Large intestine (tissue), 3 donors: Measurements from ENCODE around the gene ZNF581. TPM values are rescaled to one million over a fixed set of nuclear protein-coding genes. Genes with fewer than 3 reads are reported as not detected.

ENCODE experiments used
- DNase-seq, 2 donors: peaks; one replicate each; pipeline versions ENCODE4 v3.0.0 to v3.0.0-alpha.2; 2013
- H3K27ac ChIP-seq: one replicate; pipeline ENCODE4 v1.5.1; 2013; ENCODE audit warnings: low read length
- H3K27me3 ChIP-seq: 2 replicates; pipeline ENCODE4 v1.6.1; 2013; ENCODE audit warnings: low read length; ENCODE audit not compliant: control insufficient read depth, insufficient read depth
- H3K36me3 ChIP-seq: 2 replicates; pipeline ENCODE4 v1.6.1; 2013; ENCODE audit warnings: low read length; ENCODE audit not compliant: control insufficient read depth, insufficient read depth
- H3K4me1 ChIP-seq: one replicate; pipeline ENCODE4 v1.6.1; 2013; ENCODE audit warnings: low read length; ENCODE audit not compliant: control insufficient read depth, insufficient read depth
- H3K4me3 ChIP-seq: one replicate; pipeline ENCODE4 v1.5.1; 2013; ENCODE audit warnings: low read length
- H3K9me3 ChIP-seq: one replicate; pipeline ENCODE4 v1.6.1; 2013; ENCODE audit warnings: mild to moderate bottlenecking, low read depth, low read length, moderate library complexity; ENCODE audit not compliant: control insufficient read depth
- WGBS: methylation state at CpG from one replicate; pipeline ENCODE4 v1.1.5; 2013; ENCODE audit warnings: low lambda C conversion rate; ENCODE audit not compliant: insufficient coverage; 5-methylcytosine and 5-hydroxymethylcytosine counted together
- polyA plus RNA-seq: library from polyadenylated mRNA; unstranded; fragments of 120-200 nt; gene quantifications from one replicate; pipeline ENCODE4 v1.2.1, GENCODE V29; 2013

The ZNF581 gene
- polyA plus RNA-seq, 1 donor = 29.1 TPM

DNA sequence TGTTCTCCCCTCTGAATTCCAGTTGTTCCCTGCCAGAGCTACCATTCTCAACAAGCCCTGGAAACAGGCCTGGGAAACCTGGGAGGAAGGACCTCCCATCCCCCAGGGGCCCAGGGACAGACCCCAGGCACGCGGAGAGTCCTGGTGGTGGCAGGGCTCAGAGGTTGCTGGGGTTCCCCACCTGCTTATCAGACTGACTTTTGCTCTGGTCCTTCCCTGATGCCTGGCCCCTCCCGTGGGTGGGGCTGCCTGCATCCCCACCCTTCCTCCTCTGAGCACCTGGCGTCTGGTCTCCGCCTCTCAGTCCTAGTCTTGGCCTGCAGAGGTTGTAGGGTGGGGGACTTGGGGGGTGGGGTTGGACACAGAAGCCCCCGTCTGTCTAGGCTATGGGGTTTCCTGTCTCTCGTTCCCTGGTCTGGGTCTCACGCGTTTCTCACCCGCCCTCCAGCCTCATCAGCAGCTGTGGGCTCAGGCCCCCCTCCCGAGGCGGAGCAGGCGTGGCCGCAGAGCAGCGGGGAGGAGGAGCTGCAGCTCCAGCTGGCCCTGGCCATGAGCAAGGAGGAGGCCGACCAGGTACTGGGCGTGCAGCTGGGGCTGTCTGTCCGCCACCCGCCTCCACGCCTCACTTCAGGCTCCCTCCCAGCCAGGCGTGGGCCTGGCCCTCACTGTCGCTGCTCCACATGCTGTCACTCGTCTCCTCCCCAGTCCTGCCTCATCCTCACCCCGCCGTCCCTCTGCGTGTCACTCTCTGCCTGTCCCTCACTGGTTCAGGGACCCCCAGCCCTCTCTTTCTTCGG lies 45.2 kb downstream of the ZNF581 start:
- no CpG with 5 or more reads among the region's 27 CpGs for WGBS
- Histone ChIP-seq H3K36me3 (peaks cover 68% of the 10 kb centered on the region), H3K4me3 (no peak overlapping the region), H3K27ac (peak overlapping the region; percentile 95), H3K9me3 (peaks cover 4% of the 10 kb centered on the region), H3K27me3 (no peaks in the 10 kb centered on the region), H3K4me1 (peaks cover 64% of the 10 kb centered on the region)
- DNase-seq = peak; percentile 97 to 98

DNA sequence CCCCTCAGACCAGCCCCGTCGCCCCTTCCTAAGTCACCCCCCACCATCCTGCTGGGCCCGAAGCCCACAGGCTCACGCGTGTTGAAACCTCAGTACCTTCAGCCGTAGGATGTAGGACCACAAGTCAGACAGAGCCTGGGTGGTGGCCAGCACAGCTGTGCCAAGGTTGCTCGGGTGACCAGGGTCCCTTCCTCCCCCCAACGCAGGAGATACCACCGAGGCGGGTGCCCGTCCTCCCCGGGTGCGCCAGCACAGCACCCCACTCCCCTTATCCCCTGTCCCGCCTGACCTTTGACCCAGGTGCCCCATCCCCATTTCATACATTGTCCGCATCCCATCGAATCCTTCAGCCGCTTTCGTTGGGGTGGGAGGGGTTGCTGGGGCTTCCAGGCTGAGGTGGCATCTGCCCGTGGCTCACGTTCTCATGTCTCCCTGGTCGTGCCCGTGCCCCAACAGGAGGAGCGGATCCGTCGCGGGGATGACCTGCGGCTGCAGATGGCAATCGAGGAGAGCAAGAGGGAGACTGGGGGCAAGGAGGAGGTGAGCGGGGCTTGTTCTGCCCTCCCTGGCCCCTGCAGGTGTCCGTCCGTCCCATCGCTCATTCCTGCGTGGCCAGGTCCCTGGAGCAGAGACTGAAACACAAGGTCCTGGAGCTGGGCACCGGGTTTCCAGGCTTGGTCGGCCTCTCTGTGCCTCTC lies 46.1 kb downstream of the ZNF581 start:
- peaks cover 59% of the 10 kb centered on the region for H3K4me1 ChIP-seq
- WGBS = no CpG with 5 or more reads among the region's 35 CpGs

DNA sequence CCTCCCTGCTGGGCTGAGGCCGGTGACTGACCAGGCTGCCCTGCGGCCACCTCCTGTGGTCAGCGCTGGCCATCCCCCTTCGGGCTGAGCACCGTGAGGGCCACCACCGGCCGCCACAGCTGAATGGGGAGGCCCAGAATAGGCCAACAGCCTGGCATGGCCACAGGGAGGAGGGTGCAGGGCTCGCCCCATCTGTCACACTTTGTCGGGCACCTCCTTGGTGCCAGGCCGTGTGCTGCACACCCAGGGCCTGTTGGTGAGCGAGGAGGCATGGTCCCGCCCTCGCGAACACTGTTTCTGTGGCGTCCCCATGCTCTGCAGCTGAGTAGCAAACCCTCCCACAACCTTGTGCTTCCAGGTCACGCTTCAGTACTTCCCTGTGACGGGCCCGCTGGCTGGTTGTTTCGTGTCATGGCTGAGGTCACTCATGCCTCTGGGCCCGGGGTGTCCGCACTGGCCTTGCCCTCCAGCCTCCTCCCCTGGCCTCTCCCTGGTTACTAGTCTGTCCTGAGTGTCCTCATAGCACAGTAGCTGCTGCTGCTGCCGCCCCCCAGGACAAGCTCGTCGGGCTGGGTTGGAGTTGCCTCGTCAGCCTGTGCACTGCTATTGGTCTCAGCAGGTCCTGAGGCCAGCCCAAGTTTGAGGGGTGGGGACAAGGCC lies 46.8 kb downstream of the ZNF581 start:
- Histone ChIP-seq H3K27ac (no peak overlapping the region), H3K9me3 (peaks cover 4% of the 10 kb centered on the region), H3K36me3 (peaks cover 79% of the 10 kb centered on the region), H3K27me3 (no peaks in the 10 kb centered on the region), H3K4me1 (peaks cover 52% of the 10 kb centered on the region), H3K4me3 (no peak overlapping the region)
- DNase-seq = no peak
- WGBS = no CpG with 5 or more reads among the region's 25 CpGs

More for the DNA sequence above, 46.1 kb downstream of the ZNF581 start:
- peaks cover 77% of the 10 kb centered on the region for H3K36me3 ChIP-seq
- peak overlapping the region; percentile 95 for H3K27ac ChIP-seq
- H3K9me3 ChIP-seq = peaks cover 4% of the 10 kb centered on the region
- no peak overlapping the region for H3K4me3 ChIP-seq
- no peak for DNase-seq
- no peaks in the 10 kb centered on the region for H3K27me3 ChIP-seq

DNA sequence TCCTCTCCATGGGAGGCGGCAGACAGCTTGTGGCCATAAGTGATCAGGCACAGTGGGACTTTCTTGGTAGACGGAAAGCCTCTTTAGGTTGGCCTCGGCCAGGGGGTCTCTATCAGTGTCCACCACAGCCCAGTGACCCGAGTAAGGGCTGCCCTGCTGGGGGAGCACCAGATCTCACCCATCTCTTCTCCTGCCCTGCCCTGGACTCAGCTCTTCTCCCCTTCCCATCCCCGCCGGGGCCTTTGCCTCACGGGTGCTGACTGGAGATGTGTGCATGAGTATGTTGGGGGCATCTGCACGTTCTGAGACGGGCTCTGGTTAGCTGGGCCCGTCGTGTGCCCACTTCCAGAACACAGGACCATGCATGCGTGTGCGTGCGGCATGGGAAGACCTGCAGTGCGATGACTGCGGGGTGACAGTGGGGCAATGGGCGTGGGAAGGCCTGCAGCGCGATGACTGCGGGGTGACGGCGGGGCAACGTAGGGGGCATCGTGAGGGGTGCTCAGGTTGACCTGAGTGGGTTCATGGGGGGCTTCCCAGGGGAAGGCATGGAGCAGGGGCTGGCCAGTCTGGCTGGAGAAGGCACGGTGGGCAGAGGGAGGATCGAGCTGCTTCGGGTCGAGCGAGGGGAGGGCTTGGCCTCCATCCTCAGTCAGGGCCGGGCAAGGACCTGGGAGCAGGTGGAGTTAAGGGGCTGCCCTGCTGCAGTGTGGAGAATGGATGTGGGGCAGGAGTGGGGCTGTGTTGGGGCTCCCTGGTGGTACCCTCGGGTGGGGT lies 47.5 kb downstream of the ZNF581 start:
- peaks cover 79% of the 10 kb centered on the region for H3K36me3 ChIP-seq
- peaks cover 4% of the 10 kb centered on the region for H3K9me3 ChIP-seq
- H3K4me3 ChIP-seq = no peak overlapping the region
- WGBS = 100% methylated on average over 1 of the region's 31 CpGs
- H3K27me3 ChIP-seq = no peaks in the 10 kb centered on the region
- no peak overlapping the region for H3K27ac ChIP-seq
- peaks cover 45% of the 10 kb centered on the region for H3K4me1 ChIP-seq
- no peak for DNase-seq

DNA sequence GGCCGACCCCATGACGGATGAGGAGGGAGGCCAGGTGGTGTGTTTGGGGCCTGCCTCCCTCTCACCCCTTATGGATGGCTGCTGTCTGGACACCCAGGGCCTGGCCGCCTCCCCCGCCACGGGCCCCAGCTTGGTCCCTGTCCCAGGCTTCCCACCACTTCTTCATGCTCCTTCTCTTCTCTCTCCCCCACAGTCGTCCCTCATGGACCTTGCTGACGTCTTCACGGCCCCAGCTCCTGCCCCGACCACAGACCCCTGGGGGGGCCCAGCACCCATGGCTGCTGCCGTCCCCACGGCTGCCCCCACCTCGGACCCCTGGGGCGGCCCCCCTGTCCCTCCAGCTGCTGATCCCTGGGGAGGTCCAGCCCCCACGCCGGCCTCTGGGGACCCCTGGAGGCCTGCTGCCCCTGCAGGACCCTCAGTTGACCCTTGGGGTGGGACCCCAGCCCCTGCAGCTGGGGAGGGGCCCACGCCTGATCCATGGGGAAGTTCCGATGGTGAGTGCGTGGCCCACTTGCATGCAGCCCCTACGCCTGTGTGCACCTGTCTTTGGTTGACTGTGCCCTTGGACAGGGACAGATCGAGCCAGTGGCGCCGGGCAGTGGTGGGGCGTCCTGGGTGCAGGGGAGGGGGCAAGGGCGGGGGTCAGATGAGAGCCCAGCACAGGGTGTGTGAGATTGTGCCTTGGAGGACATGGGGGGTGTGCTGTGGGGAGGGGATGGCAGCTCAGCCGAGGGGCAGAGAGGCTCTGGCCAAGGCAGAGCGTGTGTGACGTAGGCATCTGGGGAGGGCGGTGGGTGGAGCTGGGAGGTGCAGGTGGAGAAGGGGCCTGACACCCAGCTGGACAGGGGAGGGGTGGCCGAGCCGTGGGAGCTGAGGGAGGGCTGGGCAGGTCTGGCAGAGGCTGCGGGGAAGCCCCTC lies 48.4 kb downstream of the ZNF581 start:
- no peak overlapping the region for H3K4me3 ChIP-seq
- H3K27ac ChIP-seq = no peak overlapping the region
- H3K4me1 ChIP-seq = peaks cover 36% of the 10 kb centered on the region
- H3K36me3 ChIP-seq = peaks cover 80% of the 10 kb centered on the region
- H3K27me3 ChIP-seq = no peaks in the 10 kb centered on the region
- no peak for DNase-seq
- H3K9me3 ChIP-seq = peaks cover 4% of the 10 kb centered on the region
- no CpG with 5 or more reads among the region's 31 CpGs for WGBS

DNA sequence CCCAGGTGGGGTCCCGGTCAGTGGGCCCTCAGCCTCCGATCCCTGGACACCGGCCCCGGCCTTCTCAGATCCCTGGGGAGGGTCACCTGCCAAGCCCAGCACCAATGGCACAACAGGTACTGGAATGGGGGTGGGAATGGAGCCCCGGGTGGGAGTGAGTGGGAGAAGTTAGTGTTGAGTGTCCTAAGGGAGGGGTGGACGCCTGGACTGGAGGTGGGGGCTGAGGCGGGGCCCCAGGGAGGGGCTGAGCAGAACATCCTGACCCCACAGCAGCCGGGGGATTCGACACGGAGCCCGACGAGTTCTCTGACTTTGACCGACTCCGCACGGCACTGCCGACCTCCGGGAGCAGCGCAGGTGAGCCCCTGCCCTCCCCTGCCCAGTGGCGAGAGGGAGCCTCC lies 49.2 kb downstream of the ZNF581 start:
- no CpG with 5 or more reads among the region's 19 CpGs for WGBS
- H3K36me3 ChIP-seq = peaks cover 88% of the 10 kb centered on the region
- no peaks in the 10 kb centered on the region for H3K27me3 ChIP-seq
- DNase-seq = no peak
- H3K4me3 ChIP-seq = no peak overlapping the region
- peaks cover 28% of the 10 kb centered on the region for H3K4me1 ChIP-seq
- no peak overlapping the region for H3K27ac ChIP-seq
- H3K9me3 ChIP-seq = peaks cover 4% of the 10 kb centered on the region

DNA sequence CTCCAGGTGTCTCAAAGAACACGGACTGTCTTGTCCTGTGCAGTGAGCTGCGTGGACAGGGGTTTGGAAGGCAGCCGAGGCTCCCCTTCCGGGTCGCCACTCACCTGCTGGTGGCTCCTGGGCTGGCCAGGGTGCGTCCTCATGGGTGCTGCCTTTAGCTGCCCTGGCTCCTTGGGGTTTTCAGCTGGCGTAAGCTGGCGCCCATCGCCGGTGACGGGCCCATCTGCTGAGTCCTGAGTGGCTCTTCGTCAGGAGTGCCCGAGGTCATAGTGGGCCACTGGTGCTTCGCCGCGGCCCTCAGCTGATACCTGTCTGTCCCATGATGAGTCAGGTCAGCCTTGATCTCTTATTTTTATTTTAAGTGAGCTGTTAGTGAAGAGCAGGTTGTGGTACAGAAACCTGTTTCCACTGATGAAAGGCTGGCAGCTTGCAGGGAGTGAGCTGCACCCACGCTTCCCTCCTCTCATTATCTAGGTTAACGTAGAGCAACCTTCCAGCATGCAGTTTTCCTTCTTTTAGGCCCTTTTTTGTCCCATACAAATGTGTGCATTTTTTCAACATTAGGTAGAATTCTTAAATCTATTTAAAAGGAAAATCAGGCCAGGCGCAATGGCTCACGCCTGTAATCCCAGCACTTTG lies 50.0 kb downstream of the ZNF581 start:
- DNase-seq = no peak
- peaks cover 4% of the 10 kb centered on the region for H3K9me3 ChIP-seq
- no peak overlapping the region for H3K4me3 ChIP-seq
- H3K27me3 ChIP-seq = no peaks in the 10 kb centered on the region
- no peak overlapping the region for H3K27ac ChIP-seq
- peaks cover 21% of the 10 kb centered on the region for H3K4me1 ChIP-seq
- peaks cover 93% of the 10 kb centered on the region for H3K36me3 ChIP-seq
- WGBS = 100% methylated on average over 1 of the region's 20 CpGs

DNA sequence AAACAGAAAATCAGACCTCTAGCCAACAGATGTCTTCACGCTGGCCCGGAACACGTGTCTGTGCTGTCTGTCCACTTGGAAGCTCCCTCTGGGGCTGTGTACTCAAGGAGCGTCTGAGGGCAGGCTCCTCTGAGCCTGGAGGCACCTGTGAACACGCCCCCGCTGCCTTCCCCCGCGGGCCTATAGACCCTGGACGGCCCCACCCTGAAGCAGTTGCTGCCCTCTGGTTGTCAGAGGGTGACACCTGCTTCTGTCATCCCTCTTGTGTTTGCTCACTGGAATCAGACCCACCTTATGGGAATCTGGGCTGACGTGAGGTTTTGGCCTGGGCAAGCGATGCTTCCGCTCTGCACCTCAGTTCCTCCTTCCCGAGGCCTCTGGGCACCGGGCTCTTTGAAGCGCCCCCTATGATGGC lies 50.8 kb downstream of the ZNF581 start:
- WGBS = no CpG with 5 or more reads among the region's 15 CpGs
- H3K9me3 ChIP-seq = peaks cover 4% of the 10 kb centered on the region
- peaks cover 16% of the 10 kb centered on the region for H3K4me1 ChIP-seq
- H3K27ac ChIP-seq = no peak overlapping the region
- peaks cover 92% of the 10 kb centered on the region for H3K36me3 ChIP-seq
- no peaks in the 10 kb centered on the region for H3K27me3 ChIP-seq
- DNase-seq = peak; percentile 48 to 76
- no peak overlapping the region for H3K4me3 ChIP-seq
